Right forelimb (tissue), 1 donor: ENCODE results near the gene ADAM19.

ENCODE experiments used
- DNase-seq: peaks from one replicate; pipeline ENCODE4 v3.0.0-alpha.2; 2018

The ADAM19 gene

DNA sequence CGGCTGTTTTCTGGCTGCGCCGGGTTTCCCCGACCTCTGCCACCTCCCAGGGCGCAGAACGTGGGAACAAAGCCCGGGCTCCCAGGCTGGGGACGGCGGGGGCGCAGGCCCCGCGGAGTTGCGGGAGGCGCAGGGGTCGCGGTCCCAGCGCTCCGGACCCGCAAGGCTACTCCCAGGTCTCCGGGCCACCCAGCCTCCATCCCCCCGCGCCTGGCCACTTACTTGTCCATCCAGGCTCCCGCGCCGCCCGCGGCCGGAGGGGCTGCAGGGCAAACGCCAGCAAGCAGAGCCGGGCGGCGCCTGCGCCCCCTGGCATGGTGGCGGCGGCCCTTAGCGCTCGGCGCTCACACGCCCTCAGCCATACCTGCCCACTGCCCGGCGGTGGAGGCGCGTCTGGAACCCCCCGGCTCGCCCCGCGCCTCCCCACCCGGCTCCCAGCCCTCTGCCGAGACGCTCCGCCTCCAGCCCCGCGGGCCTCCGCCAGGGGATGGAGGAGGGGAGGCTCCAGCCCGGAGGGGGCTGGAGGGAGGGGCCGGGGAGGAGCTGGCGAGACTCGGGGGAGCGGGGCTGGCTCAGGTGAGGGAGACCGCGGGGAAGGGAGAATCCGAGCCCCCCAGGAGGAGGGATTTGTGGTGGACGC, at the start of gene ADAM19:
ADAM19 (minus strand) TSS at position 395 of the 640 bp plus-strand sequence; CDS start at position 316, 79 bp downstream.
- DNase-seq, result peak; percentile 76

- DNase-seq, result no peak
Measured at GRCh38 chr5:157624144-157624543, 48.6 kb upstream of the ADAM19 start.

DNA sequence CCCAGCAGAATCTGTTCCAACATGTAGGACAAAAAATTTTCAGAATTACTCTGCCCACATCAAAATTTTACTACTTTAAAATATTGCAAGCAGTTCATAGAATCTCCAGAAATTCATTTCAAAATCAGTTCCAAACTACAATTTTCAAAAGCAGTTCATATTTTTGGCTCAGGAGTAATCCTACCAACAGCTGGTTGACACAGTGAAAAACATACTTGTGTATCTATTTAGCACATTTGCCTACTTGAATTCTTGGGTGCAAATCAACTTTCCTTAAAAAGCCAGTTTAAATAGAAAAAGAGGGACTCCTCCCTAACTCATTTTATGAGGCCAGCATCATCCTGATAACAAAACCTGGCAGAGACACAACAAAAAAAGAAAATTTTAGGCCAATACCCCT, 45.2 kb upstream of the ADAM19 start:
- DNase-seq, result no peak

- no peak for DNase-seq
Measured at GRCh38 chr5:157618191-157618765, 42.7 kb upstream of the ADAM19 start.

DNA sequence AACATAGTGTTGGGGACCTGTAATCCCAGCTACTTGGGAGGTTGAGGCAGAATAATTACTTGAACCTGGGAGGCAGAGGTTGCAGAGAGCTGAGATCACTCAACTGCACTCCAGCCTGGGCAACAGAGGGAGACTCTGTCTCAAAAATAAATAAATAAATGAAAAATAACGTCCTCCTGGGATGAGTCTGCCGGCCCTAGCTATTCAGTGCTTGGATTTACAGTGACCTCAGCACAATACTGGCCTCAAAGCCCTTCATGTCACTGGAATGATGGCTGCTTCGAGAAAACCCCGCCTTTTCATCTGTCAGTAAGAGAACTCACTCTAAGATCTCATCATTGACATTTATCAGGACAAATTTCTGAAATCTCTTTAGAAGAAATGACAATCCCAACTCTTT, 41.2 kb upstream of the ADAM19 start:
- DNase-seq, result no peak

DNA sequence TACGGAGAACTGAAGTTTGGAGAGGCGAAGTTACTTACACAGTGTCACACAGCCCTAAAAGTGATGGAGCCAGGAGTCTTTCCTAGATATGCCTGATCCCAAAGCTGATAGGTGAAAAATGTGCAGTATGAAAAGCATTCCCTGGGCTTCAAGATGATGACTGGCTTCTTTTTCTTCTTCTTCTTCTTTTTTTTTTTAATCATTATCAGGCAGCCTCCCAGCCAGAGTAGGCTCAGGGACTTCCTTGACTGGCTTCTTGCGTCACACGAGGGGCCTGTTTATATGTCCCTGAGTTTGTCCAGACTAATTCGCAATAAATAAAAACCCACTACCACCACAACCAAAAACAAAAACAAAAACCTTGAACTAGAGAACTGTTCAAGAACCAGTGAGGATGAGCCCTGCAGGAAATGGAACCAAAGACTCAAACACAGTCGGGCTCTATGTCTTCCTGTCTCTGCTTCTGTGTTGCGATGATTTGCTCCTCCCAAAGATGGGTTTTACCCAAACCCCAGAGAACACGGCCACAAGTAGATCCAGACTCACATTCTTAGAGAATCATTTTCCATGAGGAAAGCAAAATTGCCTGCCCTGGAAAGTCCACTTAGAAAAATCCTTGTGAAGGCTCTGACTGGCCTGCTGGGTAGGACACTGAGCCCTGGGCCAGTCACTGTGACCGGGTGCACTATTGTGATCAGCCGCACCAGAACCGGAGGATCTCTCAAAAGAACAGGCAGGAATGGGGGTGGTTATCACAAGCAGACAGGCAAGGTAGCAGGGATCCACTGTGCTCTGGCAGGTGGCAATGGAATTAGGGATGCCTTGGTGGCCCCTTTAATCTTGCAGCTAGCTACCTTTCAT, 38.0 kb upstream of the ADAM19 start:
- DNase-seq, result no peak

DNA sequence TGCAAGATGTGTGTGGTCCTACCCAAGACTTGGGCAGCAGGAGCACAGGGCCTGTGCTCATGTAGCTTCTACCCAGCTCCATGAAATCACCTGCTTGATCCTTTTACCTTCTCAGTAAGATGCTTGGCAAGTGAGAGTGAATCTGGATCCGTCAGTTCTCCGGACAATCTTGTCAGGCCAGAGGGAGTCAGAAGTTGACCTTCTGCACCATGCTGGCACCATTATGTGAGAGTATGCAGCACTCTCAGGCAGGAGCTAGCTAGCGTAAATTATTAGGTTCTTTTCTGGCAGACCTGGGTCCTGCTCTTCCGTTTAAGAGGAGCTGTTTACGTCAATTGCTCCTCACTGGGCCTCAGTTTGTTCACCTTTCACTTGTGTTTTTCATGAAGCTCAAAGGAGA, 37.0 kb upstream of the ADAM19 start:
- no peak for DNase-seq

GRCh38 chr5:157611571-157612476, 36.2 kb upstream of the ADAM19 start:
- no peak for DNase-seq

- no peak for DNase-seq
Measured at GRCh38 chr5:157610990-157611389, 35.4 kb upstream of the ADAM19 start.

DNA sequence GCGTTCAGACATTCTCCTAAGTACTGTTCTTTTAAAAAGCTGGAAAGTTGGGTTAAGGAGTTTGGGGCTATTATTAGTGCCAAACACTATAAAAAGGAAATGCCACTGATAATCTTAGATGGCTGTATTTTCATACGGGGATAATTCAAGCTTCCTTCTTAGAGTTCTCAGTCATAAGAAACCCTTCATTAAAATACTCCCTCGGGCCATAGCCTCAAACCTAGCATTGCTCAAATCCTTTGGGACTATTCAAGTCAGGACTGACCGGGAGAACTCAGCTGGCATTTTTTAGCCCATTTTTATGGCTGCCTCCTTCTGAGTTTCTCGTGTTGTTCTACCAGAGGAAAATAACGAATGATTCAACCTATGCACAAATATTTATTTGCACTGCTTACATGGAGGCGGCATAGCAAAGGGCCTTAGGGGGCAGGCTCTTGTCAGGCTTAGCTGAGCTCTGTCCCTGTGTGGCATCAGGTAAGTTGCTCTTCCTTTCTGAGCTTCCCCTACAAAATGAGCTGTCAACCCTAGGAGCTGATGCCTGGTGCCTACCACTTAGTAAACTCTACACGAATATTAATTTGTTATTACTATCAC, 33.5 kb upstream of the ADAM19 start:
- no peak for DNase-seq

- no peak for DNase-seq
Measured at GRCh38 chr5:157607371-157608161, 32.0 kb upstream of the ADAM19 start.

- no peak for DNase-seq
Measured at GRCh38 chr5:157606046-157606445, 30.5 kb upstream of the ADAM19 start.

DNA sequence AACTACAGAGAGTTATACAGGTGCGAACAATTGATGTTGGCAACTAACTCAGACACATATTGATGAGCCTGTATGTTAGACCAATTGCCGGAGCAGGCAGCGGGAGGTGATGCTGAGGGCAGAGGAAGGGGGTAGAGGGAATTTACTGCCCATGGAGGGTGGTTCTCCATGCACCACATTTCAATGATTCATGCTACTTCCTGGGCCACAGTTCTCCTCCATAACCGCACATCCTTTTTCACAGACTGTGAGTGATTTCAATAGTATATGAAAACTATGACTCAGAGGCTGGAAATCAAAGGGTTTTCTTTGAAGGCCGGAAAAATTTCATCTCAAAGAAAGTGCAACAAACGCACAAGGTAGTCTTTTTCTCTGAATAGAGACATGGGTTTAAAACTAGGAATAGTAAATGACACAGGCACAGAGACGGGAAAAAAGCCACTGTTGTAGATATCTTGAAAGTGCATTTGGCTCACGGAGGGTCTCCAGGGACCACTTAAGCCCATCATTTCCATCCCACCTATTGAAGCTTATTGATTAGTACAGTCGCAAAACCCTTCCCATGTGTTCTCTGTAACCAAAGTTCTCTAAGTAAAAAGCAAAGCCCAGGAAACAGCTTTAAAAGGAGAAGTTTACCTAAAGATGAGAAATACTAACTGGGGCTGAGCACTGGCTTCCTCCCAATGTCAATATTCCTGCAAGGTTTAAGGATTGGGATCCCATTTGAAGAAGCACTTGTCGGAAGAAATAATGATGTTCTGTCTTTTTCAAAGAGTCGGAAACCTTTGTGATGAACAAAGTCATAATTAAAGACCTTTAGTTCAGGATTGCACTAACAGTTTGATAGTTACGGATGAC, 28.0 kb upstream of the ADAM19 start:
- no peak for DNase-seq

GRCh38 chr5:157602505-157602904, 26.9 kb upstream of the ADAM19 start:
- no peak for DNase-seq

- no peak for DNase-seq
Measured at GRCh38 chr5:157600252-157600651, 24.7 kb upstream of the ADAM19 start.

- no peak for DNase-seq
Measured at GRCh38 chr5:157599565-157599964, 24.0 kb upstream of the ADAM19 start.

DNA sequence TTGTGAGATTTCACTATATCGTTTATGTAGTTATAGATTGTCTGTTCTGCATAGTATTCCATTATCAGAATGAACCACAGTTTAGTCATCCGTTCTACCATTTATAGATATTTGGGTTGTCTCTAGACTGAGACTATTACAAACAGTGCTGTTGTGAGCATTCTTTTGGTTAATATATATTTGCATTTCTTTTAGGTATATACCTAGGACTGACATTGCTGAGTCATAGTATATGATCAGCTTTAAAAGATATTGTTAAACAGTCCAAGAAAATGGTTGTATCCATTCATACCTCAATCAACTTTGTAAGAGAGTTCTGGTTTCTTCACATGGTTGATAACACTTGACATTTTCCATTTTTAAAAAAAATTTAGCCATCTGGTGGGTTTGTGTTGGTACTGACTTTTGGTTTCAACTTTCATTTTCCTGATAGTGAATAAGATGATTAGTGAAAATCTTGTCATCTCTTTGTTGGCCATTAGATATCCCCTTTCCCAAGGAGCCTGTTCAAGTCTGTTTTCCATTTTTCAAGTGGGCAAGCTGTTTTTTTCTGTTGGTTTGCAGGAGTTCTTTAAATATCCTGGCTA, 22.9 kb upstream of the ADAM19 start:
- no peak for DNase-seq

DNA sequence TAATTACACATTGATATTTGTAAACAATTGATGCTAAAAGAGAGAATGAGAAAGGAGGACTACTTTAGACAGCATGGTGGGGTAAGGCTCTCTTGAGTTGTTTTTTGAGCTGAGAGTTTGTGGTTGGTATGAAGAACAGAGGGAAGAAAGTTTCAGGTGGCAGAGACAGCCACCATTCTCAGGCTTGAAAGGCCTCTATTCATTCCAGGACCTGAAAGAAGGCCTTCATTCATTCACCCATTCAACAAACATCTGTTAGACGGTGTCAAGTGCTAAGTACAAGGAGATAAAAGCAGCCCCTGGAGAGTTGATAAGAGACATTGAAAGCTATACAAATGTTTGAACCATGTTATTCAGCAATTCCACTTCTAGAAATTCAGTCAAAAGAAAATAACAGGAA, 21.7 kb upstream of the ADAM19 start:
- no peak for DNase-seq

- no peak for DNase-seq
Measured at GRCh38 chr5:157596487-157596886, 20.9 kb upstream of the ADAM19 start.
